HCT116 (cell line): ENCODE measurements around the gene CALHM4. TPM values are rescaled to one million over a fixed set of nuclear protein-coding genes. Genes with fewer than 3 reads are reported as not detected.

Experiments used
- ATAC-seq: fragments of 200-7000 bp; cut with Tn5 transposase; 2 replicates; pipeline ENCODE4 v1.9.1; 2020; ENCODE audit warnings: mild to moderate bottlenecking, moderate library complexity
- BruUV-seq: library from RNA; stranded (reverse); fragments of 400-500 nt; replicated peaks from 2 replicates; lab custom pipeline; 2021; lab: Mats Ljungman, UMichigan
- CTCF ChIA-PET: fragments of 300-600 bp; sonication (Branson Sonifier 250); formaldehyde crosslinking; loops from one replicate; lab custom pipeline; 2021; ENCODE audit warnings: antibody characterized with exemption; lab: Charles Lee
- POLR2A ChIA-PET: fragments of 300-600, 350-600 bp; sonication (Branson Sonifier 250); formaldehyde crosslinking; loops from one replicate; lab custom pipeline; 2021; ENCODE audit warnings: antibody characterized with exemption; lab: Charles Lee
- RAD21 ChIA-PET, 2 experiments: fragments of 300-600 bp; sonication (Branson Sonifier 250); formaldehyde crosslinking; loops; one replicate each; lab custom pipeline; 2023; ENCODE audit warnings: low total read pairs in 2 of 2; ENCODE audit not compliant: uncharacterized antibody in 2 of 2, unreplicated experiment in 2 of 2, low non-redundant PET in 1 of 2; lab: Charles Lee
- DNase-seq: peaks from one replicate; pipeline ENCODE4 v3.0.0-alpha.2; 2010; ENCODE audit warnings: low read depth, low spot score
- H2AFZ ChIP-seq: fragments of 200-600 bp; shearing (Covaris generic), sonication (generic); 2 replicates; pipeline ENCODE4 v1.6.1; 2017; ENCODE audit warnings: low read depth, mixed run types, mixed read lengths, antibody characterized with exemption, low read length; ENCODE audit not compliant: poor library complexity, severe bottlenecking
- H3K27ac ChIP-seq: 2 replicates; pipeline ENCODE4 v1.5.1; 2012; ENCODE audit warnings: low read depth, low read length
- H3K27me3 ChIP-seq: fragments of 200-600 bp; sonication (generic); 2 replicates; pipeline ENCODE4 v1.6.1; 2016; ENCODE audit warnings: mixed run types, low read length, mixed read lengths; ENCODE audit not compliant: insufficient read depth
- H3K36me3 ChIP-seq, 2 experiments: fragments of 200-500 bp in 1 of 2; fragments of 200-600 bp in 1 of 2; sonication (Bioruptor generic) in 1 of 2; sonication (generic) in 1 of 2; 2 replicates each; pipeline versions ENCODE4 v1.5.1 to v1.6.1; 2014 to 2016; ENCODE audit warnings: low read length in 2 of 2, inconsistent platforms in 1 of 2, mixed read lengths in 1 of 2, mixed run types in 1 of 2; ENCODE audit not compliant: insufficient read depth in 2 of 2, control insufficient read depth in 1 of 2
- H3K4me1 ChIP-seq, 2 experiments: fragments of 200-600 bp in 1 of 2; sonication (generic) in 1 of 2; 2 replicates each; pipeline versions ENCODE4 v1.5.1 to v1.6.1; 2012 to 2017; ENCODE audit warnings: low read length in 2 of 2, inconsistent platforms in 1 of 2, mild to moderate bottlenecking in 1 of 2, mixed read lengths in 1 of 2, mixed run types in 1 of 2, moderate library complexity in 1 of 2; ENCODE audit not compliant: insufficient read depth in 2 of 2, control insufficient read depth in 1 of 2
- H3K4me2 ChIP-seq: fragments of 200-600 bp; sonication (generic); 2 replicates; pipeline ENCODE4 v1.6.1; 2017; ENCODE audit warnings: mixed run types, low read length, mixed read lengths
- H3K4me3 ChIP-seq, 2 experiments: fragments of 200-600 bp in 1 of 2; sonication (generic) in 1 of 2; replicated peaks in 1 of 2; 2 replicates each; pipeline ENCODE4 v1.5.1; 2011 to 2016; ENCODE audit warnings: low read length in 2 of 2, control low read depth in 1 of 2, low read depth in 1 of 2, mild to moderate bottlenecking in 1 of 2, mixed read lengths in 1 of 2, mixed run types in 1 of 2
- H3K79me2 ChIP-seq: fragments of 200-600 bp; sonication (generic); 2 replicates; pipeline ENCODE4 v1.6.1; 2017; ENCODE audit warnings: mild to moderate bottlenecking, mixed run types, low read length, moderate library complexity, mixed read lengths; ENCODE audit not compliant: insufficient read depth
- H3K9ac ChIP-seq: fragments of 200-600 bp; sonication (generic); 2 replicates; pipeline ENCODE4 v1.6.1; 2016; ENCODE audit warnings: low read length, mixed read lengths
- H3K9me2 ChIP-seq: fragments of 200-600 bp; sonication (generic), shearing (Covaris generic); 2 replicates; pipeline ENCODE4 v1.6.1; 2017; ENCODE audit warnings: mixed run types, mild to moderate bottlenecking, moderate library complexity; ENCODE audit not compliant: insufficient read depth
- H3K9me3 ChIP-seq, 2 experiments: fragments of 200-500 bp in 1 of 2; fragments of 200-600 bp in 1 of 2; sonication (Bioruptor generic) in 1 of 2; sonication (generic) in 1 of 2; 2 replicates each; pipeline ENCODE4 v1.6.1; 2014 to 2017; ENCODE audit warnings: low read length in 2 of 2, mixed read lengths in 2 of 2, inconsistent platforms in 1 of 2, low read depth in 1 of 2, mild to moderate bottlenecking in 1 of 2, mixed run types in 1 of 2, moderate library complexity in 1 of 2; ENCODE audit not compliant: control insufficient read depth in 1 of 2, insufficient read depth in 1 of 2
- H4K20me1 ChIP-seq: fragments of 200-600 bp; sonication (generic), shearing (Covaris generic); 2 replicates; pipeline ENCODE4 v1.6.1; 2017; ENCODE audit warnings: mixed run types, mild to moderate bottlenecking, moderate library complexity; ENCODE audit not compliant: insufficient read depth
- CBX3 ChIP-seq: IDR thresholded peaks from 2 replicates; pipeline ENCODE4 v1.6.1; 2012; ENCODE audit warnings: low read depth
- EGR1 ChIP-seq: IDR thresholded peaks from 2 replicates; pipeline ENCODE4 v1.6.1; 2012; ENCODE audit warnings: low read depth
- ELF1 ChIP-seq: IDR thresholded peaks from 2 replicates; pipeline ENCODE4 v1.6.1; 2012; ENCODE audit warnings: low read depth, borderline replicate concordance
- EZH2 ChIP-seq: fragments of 200-600 bp; sonication (generic); IDR thresholded peaks from 2 replicates; pipeline ENCODE4 v1.6.1; 2017; ENCODE audit warnings: antibody characterized with exemption, mixed run types
- EZH2phosphoT487 ChIP-seq: fragments of 200-600 bp; IDR thresholded peaks from 2 replicates; pipeline ENCODE4 v1.6.1; 2018; ENCODE audit warnings: antibody characterized with exemption, borderline replicate concordance
- FOSL1 ChIP-seq: IDR thresholded peaks from 2 replicates; pipeline ENCODE4 v1.6.1; 2012; ENCODE audit warnings: low read depth
- JUND ChIP-seq: IDR thresholded peaks from 2 replicates; pipeline ENCODE4 v1.6.1; 2012
- POLR2A ChIP-seq: IDR thresholded peaks from 2 replicates; pipeline ENCODE4 v1.7.0; 2011; ENCODE audit warnings: borderline replicate concordance; ENCODE audit not compliant: insufficient read depth, insufficient read length; ENCODE audit errors: extremely low read depth
- RAD21 ChIP-seq: IDR thresholded peaks from 2 replicates; pipeline ENCODE4 v1.6.1; 2012; ENCODE audit warnings: low read depth, mild to moderate bottlenecking
- SIN3A ChIP-seq: IDR thresholded peaks from 2 replicates; pipeline ENCODE4 v1.6.1; 2012; ENCODE audit warnings: low read depth
- SRF ChIP-seq: IDR thresholded peaks from 2 replicates; pipeline ENCODE4 v1.6.1; 2012; ENCODE audit warnings: low read depth
- TCF7L2 ChIP-seq: IDR thresholded peaks from 2 replicates; pipeline ENCODE4 v1.7.0; 2011; ENCODE audit warnings: borderline replicate concordance, inconsistent platforms; ENCODE audit not compliant: insufficient read depth, insufficient read length; ENCODE audit errors: extremely low read depth
- YY1 ChIP-seq: IDR thresholded peaks from 2 replicates; pipeline ENCODE4 v1.6.1; 2011; ENCODE audit warnings: low read length, low read depth, moderate library complexity, mild to moderate bottlenecking; ENCODE audit not compliant: insufficient replicate concordance; ENCODE audit errors: extremely low read depth
- ZNF274 ChIP-seq: fragments of 200-500 bp; sonication (Bioruptor generic); IDR thresholded peaks from 2 replicates; pipeline ENCODE4 v1.6.1; 2014; ENCODE audit warnings: mild to moderate bottlenecking, low read depth, low read length, inconsistent platforms
- intact Hi-C: fragments of 100-400 bp; cut with micrococcal nuclease; formaldehyde crosslinking; loops from 2 replicates; pipeline ENCODE4 v1.10.0; 2022
- total RNA-seq: library from RNA; stranded (reverse); gene quantifications from one replicate; pipeline ENCODE4 v1.2.1, GENCODE V29; 2021; ENCODE audit not compliant: unreplicated experiment
- TF ChIP-seq, protein P1 (sequence below): IDR thresholded peaks from 2 replicates; pipeline ENCODE4 v1.6.1; 2012
- TF ChIP-seq, protein P2 (sequence below): IDR thresholded peaks from 2 replicates; pipeline ENCODE4 v1.6.1; 2011; ENCODE audit warnings: mild to moderate bottlenecking, low read length, moderate library complexity; ENCODE audit not compliant: insufficient replicate concordance; ENCODE audit errors: extremely low read depth
- TF ChIP-seq, protein P3 (sequence below): IDR thresholded peaks from 2 replicates; pipeline ENCODE4 v1.6.1; 2012; ENCODE audit warnings: low read depth

Gene CALHM4
- total RNA-seq, 1 experiment from 2014 or later = not detected

DNA sequence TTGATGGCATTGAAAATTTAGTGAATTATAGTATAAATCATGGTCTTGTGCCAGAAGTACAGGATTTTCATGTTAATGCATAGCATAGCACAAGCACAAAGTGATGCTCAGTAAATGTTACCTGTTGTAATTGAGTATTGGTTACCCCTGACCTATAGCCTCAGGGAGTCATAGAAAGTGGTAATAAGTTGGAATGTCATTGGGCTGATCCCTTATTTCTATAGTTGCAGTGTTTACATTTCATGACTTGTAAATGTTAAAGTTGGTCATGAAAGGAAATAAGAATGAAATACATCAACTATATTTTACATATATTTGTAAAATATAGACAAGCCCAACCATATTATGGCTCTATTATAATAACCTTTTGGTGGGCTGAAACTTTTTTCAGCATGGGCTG is 24.8 kb downstream of the CALHM4 start:
- no peaks in the 10 kb centered on the region for H4K20me1 ChIP-seq
- intact Hi-C loops = no loop called here
- no TSS peak for BruUV-seq
- H3K27me3 ChIP-seq = no peaks in the 10 kb centered on the region
- H3K27ac ChIP-seq = no peak overlapping the region
- DNase-seq (no peak), ATAC-seq (no peak)
- H3K4me1 ChIP-seq = no peaks in the 10 kb centered on the region
- TF ChIP-seq TCF7L2 (no peak), ELF1 (no peak), SIN3A (no peak), FOSL1 (no peak), EGR1 (no peak), EZH2phosphoT487 (no peak)
- H3K9ac ChIP-seq = no peak overlapping the region
- ChIA-PET POLR2A (no interaction called here), RAD21 (no interaction called here), CTCF (no interaction called here)
- no peaks in the 10 kb centered on the region for H3K9me2 ChIP-seq
- H2AFZ ChIP-seq = no peak overlapping the region
- no peaks in the 10 kb centered on the region for H3K9me3 ChIP-seq
- no peak overlapping the region for H3K4me2 ChIP-seq
- no peaks in the 10 kb centered on the region for H3K36me3 ChIP-seq
- H3K79me2 ChIP-seq = peaks cover 85% of the 10 kb centered on the region
- no peak overlapping the region for H3K4me3 ChIP-seq

DNA sequence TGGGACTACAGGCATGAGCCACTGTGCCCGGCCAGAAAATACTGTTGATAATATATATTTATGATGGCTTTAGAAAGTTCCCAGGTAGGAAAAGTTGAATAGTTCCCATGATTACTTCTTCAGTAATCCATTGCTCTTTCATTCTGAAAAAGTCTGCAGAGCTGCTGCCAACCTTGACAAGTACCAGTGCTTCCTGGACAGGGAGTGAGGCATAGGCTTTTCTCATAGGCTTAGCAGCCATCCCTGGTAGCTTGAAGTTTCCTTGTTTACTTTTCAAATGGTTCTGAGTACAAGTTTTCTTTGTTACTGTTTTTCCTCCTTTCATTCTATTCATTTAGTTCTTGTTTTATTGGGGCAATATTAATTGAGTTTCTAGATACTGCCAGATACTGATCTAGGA is 25.6 kb downstream of the CALHM4 start:
- H3K4me3 ChIP-seq = no peak overlapping the region
- no peak overlapping the region for H3K4me2 ChIP-seq
- H3K27me3 ChIP-seq = no peaks in the 10 kb centered on the region
- intact Hi-C loops = no loop called here
- no peak overlapping the region for H2AFZ ChIP-seq
- peaks cover 77% of the 10 kb centered on the region for H3K79me2 ChIP-seq
- no peaks in the 10 kb centered on the region for H3K9me3 ChIP-seq
- no peaks in the 10 kb centered on the region for H3K9me2 ChIP-seq
- ChIA-PET POLR2A (no interaction called here), CTCF (no interaction called here), RAD21 (no interaction called here)
- no TSS peak for BruUV-seq
- H3K36me3 ChIP-seq = no peaks in the 10 kb centered on the region; a peak in 1 of 4 replicates
- H4K20me1 ChIP-seq = no peaks in the 10 kb centered on the region
- DNase-seq (no peak), ATAC-seq (no peak)
- H3K9ac ChIP-seq = no peak overlapping the region
- no peak overlapping the region for H3K27ac ChIP-seq
- no peaks in the 10 kb centered on the region for H3K4me1 ChIP-seq
- TF ChIP-seq EZH2 (no peak), JUND (no peak), ELF1 (no peak), RAD21 (no peak), SRF (no peak), EGR1 (no peak), POLR2A (no peak), ZNF274 (no peak), YY1 (no peak), TCF7L2 (no peak), CBX3 (no peak)
- TF ChIP-seq, protein P1, sequence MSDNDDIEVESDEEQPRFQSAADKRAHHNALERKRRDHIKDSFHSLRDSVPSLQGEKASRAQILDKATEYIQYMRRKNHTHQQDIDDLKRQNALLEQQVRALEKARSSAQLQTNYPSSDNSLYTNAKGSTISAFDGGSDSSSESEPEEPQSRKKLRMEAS = no peak
- TF ChIP-seq, protein P2, sequence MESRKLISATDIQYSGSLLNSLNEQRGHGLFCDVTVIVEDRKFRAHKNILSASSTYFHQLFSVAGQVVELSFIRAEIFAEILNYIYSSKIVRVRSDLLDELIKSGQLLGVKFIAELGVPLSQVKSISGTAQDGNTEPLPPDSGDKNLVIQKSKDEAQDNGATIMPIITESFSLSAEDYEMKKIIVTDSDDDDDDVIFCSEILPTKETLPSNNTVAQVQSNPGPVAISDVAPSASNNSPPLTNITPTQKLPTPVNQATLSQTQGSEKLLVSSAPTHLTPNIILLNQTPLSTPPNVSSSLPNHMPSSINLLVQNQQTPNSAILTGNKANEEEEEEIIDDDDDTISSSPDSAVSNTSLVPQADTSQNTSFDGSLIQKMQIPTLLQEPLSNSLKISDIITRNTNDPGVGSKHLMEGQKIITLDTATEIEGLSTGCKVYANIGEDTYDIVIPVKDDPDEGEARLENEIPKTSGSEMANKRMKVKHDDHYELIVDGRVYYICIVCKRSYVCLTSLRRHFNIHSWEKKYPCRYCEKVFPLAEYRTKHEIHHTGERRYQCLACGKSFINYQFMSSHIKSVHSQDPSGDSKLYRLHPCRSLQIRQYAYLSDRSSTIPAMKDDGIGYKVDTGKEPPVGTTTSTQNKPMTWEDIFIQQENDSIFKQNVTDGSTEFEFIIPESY = no peak
- TF ChIP-seq, protein P3, sequence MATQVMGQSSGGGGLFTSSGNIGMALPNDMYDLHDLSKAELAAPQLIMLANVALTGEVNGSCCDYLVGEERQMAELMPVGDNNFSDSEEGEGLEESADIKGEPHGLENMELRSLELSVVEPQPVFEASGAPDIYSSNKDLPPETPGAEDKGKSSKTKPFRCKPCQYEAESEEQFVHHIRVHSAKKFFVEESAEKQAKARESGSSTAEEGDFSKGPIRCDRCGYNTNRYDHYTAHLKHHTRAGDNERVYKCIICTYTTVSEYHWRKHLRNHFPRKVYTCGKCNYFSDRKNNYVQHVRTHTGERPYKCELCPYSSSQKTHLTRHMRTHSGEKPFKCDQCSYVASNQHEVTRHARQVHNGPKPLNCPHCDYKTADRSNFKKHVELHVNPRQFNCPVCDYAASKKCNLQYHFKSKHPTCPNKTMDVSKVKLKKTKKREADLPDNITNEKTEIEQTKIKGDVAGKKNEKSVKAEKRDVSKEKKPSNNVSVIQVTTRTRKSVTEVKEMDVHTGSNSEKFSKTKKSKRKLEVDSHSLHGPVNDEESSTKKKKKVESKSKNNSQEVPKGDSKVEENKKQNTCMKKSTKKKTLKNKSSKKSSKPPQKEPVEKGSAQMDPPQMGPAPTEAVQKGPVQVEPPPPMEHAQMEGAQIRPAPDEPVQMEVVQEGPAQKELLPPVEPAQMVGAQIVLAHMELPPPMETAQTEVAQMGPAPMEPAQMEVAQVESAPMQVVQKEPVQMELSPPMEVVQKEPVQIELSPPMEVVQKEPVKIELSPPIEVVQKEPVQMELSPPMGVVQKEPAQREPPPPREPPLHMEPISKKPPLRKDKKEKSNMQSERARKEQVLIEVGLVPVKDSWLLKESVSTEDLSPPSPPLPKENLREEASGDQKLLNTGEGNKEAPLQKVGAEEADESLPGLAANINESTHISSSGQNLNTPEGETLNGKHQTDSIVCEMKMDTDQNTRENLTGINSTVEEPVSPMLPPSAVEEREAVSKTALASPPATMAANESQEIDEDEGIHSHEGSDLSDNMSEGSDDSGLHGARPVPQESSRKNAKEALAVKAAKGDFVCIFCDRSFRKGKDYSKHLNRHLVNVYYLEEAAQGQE = no peak
